Lower leg skin (tissue), 4 donors: ENCODE data around the gene FOS. TPM values are rescaled to one million over a fixed set of nuclear protein-coding genes. Genes with fewer than 3 reads are reported as not detected.

Experiments
- DNase-seq, 2 donors: peaks; one replicate each; pipeline ENCODE4 v3.0.0-alpha.2; 2019; ENCODE audit warnings: low spot score in 2 of 2
- H3K4me3 ChIP-seq: fragments of 200-600 bp; sonication (generic); 2 replicates; pipeline ENCODE4 v1.5.1; 2017; ENCODE audit warnings: mild to moderate bottlenecking, low read depth; ENCODE audit not compliant: poor library complexity, severe bottlenecking
- CTCF ChIP-seq, 3 donors: fragments of 450-650 bp; IDR thresholded peaks; one replicate each; pipeline ENCODE4 v1.5.1; 2016; ENCODE audit warnings: antibody characterized with exemption in 3 of 3, mild to moderate bottlenecking in 3 of 3, moderate library complexity in 2 of 3
- POLR2A ChIP-seq, 2 donors: fragments of 450-650 bp; IDR thresholded peaks; one replicate each; pipeline ENCODE4 v1.6.1; 2016 to 2017; ENCODE audit warnings: antibody characterized with exemption in 2 of 2, mild to moderate bottlenecking in 1 of 2, moderate library complexity in 1 of 2
- WGBS, 2 donors: methylation state at CpG; one replicate each; pipeline ENCODE4 v1.1.5; 2018; 5-methylcytosine and 5-hydroxymethylcytosine counted together
- intact Hi-C: fragments of 100-400 bp; cut with DNase I; formaldehyde crosslinking; loops from one replicate; pipeline ENCODE4 v1.15.0; 2023; ENCODE audit warnings: low total_unique reads
- total RNA-seq, 4 donors: library from RNA; depleted of rRNA; stranded (reverse); fragments of >200 nt; gene quantifications; one replicate each; pipeline ENCODE4 v1.1.0, GENCODE V29; 2016

The FOS gene
- total RNA-seq, 4 donors from 2014 or later: 154 to 448 (median 330) TPM

- H3K4me3 ChIP-seq: no peak overlapping the region
- intact Hi-C loops: no loop called here
- TF ChIP-seq POLR2A (IDR thresholded peaks at IDR 0.05) (no peak), CTCF (IDR thresholded peaks at IDR 0.05) (no peak)
- DNase-seq: no peak
- WGBS, 2 donors: 69 to 71% methylated on average over 15 of the region's 15 CpGs
Measured at GRCh38 chr14:75247286-75247922, 31.2 kb upstream of the FOS start.

GRCh38 chr14:75247939-75248338 lies 30.7 kb upstream of the FOS start:
- intact Hi-C loops: no loop called here
- DNase-seq: no peak
- 88% methylated on average over 6 of the region's 6 CpGs for WGBS, 2 donors
- no peak for TF ChIP-seq CTCF (IDR thresholded peaks at IDR 0.05)
- no peak for TF ChIP-seq POLR2A (IDR thresholded peaks at IDR 0.05)
- H3K4me3 ChIP-seq: no peak overlapping the region

GRCh38 chr14:75249251-75249957 lies 29.2 kb upstream of the FOS start:
- TF ChIP-seq POLR2A (IDR thresholded peaks at IDR 0.05) (no peak), CTCF (IDR thresholded peaks at IDR 0.05) (no peak)
- WGBS, 2 donors: 72 to 75% methylated on average over 10 of the region's 10 CpGs
- no peak overlapping the region for H3K4me3 ChIP-seq
- intact Hi-C loops: no loop called here
- no peak for DNase-seq

GRCh38 chr14:75249958-75250336 lies 28.7 kb upstream of the FOS start:
- no peak for DNase-seq
- intact Hi-C loops: no loop called here
- 68 to 82% methylated on average over 2 of the region's 2 CpGs for WGBS, 2 donors
- H3K4me3 ChIP-seq: no peak overlapping the region
- no peak for TF ChIP-seq CTCF (IDR thresholded peaks at IDR 0.05)
- no peak for TF ChIP-seq POLR2A (IDR thresholded peaks at IDR 0.05)

- no peak for DNase-seq
- no peak overlapping the region for H3K4me3 ChIP-seq
- intact Hi-C loops: no loop called here
- 93 to 94% methylated on average over 4 of the region's 4 CpGs for WGBS, 2 donors
- TF ChIP-seq CTCF (IDR thresholded peaks at IDR 0.05) (no peak), POLR2A (IDR thresholded peaks at IDR 0.05) (no peak)
Measured at GRCh38 chr14:75250800-75251199, 27.8 kb upstream of the FOS start.
